Measurements from ENCODE around the gene SUSD1. TPM values are rescaled to one million over a fixed set of nuclear protein-coding genes. Genes with fewer than 3 reads are reported as not detected.
"Not testable (repeated sequence)": the region's sequence is repeated elsewhere in the genome, so short reads cannot be mapped to it uniquely, and the experiment has no call there.

The SUSD1 gene
- total RNA-seq: 16.1 TPM

- DNase-seq: no peak
Measured at GRCh38 chr9:112174965-112175795, at the start of gene SUSD1. TSS of gene SUSD1 (minus strand) at chr9:112175297. CDS start at chr9:112175235, 62 bp downstream.

GRCh38 chr9:112224401-112225289 lies 49.5 kb upstream of the SUSD1 start:
- no peak for DNase-seq

- no peak for DNase-seq
Measured at GRCh38 chr9:112218908-112219307, 43.8 kb upstream of the SUSD1 start.

- no peak for DNase-seq
Measured at GRCh38 chr9:112212926-112213325, 37.8 kb upstream of the SUSD1 start.

- DNase-seq: no peak
Measured at GRCh38 chr9:112207451-112207850, 32.4 kb upstream of the SUSD1 start.

- DNase-seq: no peak
Measured at GRCh38 chr9:112203536-112203935, 28.4 kb upstream of the SUSD1 start.

- no peak for DNase-seq
Measured at GRCh38 chr9:112200711-112201110, 25.6 kb upstream of the SUSD1 start.

- DNase-seq: no peak
Measured at GRCh38 chr9:112198646-112199045, 23.5 kb upstream of the SUSD1 start.

GRCh38 chr9:112194969-112195431 lies 19.9 kb upstream of the SUSD1 start:
- no peak for DNase-seq

GRCh38 chr9:112193572-112194288 lies 18.6 kb upstream of the SUSD1 start:
- DNase-seq: no peak

GRCh38 chr9:112190320-112190719 lies 15.2 kb upstream of the SUSD1 start:
- DNase-seq: not testable (repeated sequence)

GRCh38 chr9:112188884-112189283 lies 13.8 kb upstream of the SUSD1 start:
- DNase-seq: no peak

- DNase-seq: no peak
Measured at GRCh38 chr9:112187404-112187803, 12.3 kb upstream of the SUSD1 start.

- no peak for DNase-seq
Measured at GRCh38 chr9:112186695-112187094, 11.6 kb upstream of the SUSD1 start.

GRCh38 chr9:112184946-112185345 lies 9.8 kb upstream of the SUSD1 start:
- DNase-seq: no peak

- no peak for DNase-seq
Measured at GRCh38 chr9:112184221-112184620, 9.1 kb upstream of the SUSD1 start.

GRCh38 chr9:112180387-112180881 lies 5.3 kb upstream of the SUSD1 start:
- no peak for DNase-seq

- DNase-seq: no peak
Measured at GRCh38 chr9:112179816-112180215, 4.7 kb upstream of the SUSD1 start.

GRCh38 chr9:112176524-112176923 lies 1.4 kb upstream of the SUSD1 start:
- DNase-seq: no peak

- DNase-seq: no peak
Measured at GRCh38 chr9:112175796-112176315, 759 bp upstream of the SUSD1 start.

GRCh38 chr9:112174222-112174964 lies 704 bp downstream of the SUSD1 start:
- no peak for DNase-seq
